Measurements from ENCODE around the gene EXOC3. TPM values are rescaled to one million over a fixed set of nuclear protein-coding genes. Genes with fewer than 3 reads are reported as not detected.

Gene EXOC3
- total and polyA plus RNA-seq, 2 of the 8 experiments (the other 6 are each of a cell fraction or from before 2014, with no cell fraction given): 14.4 to 30.0 TPM

DNA sequence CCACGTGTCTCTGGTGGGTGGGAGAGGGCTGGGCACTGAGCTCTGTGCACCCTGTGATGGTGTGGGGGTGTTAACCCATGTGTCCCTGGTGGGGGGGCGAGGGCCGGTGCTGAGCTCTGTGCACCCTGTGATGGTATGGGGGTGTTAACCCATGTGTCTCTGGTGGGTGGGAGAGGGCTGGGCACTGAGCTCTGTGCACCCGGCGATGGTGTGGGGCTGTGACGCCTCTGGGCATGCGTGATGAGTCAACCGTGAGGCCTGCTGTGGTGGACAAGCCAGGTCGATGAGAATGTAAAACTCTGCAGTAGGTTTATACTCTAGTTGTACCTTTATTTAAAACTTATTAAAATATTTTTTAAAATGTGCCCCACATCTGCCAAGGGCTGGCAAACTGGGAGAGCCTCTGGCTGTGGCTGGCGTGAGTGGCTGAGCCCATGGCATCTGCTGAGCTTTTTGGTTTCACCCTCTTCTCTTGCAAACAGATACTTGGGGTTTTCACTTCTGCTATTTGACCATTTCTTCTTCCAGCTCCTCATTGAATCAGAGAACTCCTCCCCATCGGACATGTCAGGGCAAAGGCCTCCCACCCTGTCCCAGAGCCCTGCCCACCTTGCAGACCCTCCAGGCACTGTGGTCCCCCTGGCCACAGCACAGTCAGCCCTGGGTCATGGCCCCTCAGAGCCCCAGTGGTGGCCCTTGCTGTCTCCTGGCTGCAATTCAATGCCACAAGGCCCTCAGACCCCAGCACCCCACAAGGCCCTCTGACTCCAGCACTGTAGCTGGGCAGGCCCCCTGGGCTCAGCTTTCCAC lies 18.5 kb upstream of the EXOC3 start:
- H4K5ac ChIP-seq (ENCODE audit: insufficient read length, low read depth, low read length): no peak overlapping the region
- FAIRE-seq (no peak), DNase-seq (ENCODE audit: low read depth in 1 of 2, low spot score in 2 of 2) (no peak)
- no peak overlapping the region; the same call in 1 of the 2 replicates for H3K27ac ChIP-seq (ENCODE audit: low read depth, low read length)
- no peak overlapping the region for H3K9ac ChIP-seq (replicated peaks in 1 of 4; ENCODE audit: extremely low read depth in 1 of 4, low read depth in 3 of 4, low read length in 3 of 4)
- no peak overlapping the region for H3K4me3 ChIP-seq (ENCODE audit: extremely low read depth in 1 of 4, insufficient read depth in 2 of 4, low read depth in 3 of 4, low read length in 4 of 4)
- H3K4me1 ChIP-seq (replicated peaks in 1 of 4; ENCODE audit: control insufficient read depth in 3 of 4, insufficient read depth in 4 of 4, low read length in 3 of 4): peaks cover 0 to 3% (median 1%) of the 10 kb centered on the region in 4 experiments; a peak in 1 of 7 replicates
- H2BK12ac ChIP-seq (ENCODE audit: low read depth, low read length): no peak overlapping the region
- peak overlapping the region; percentile 78; the same call in 1 of the 2 replicates for H2BK5ac ChIP-seq (ENCODE audit: low read depth, low read length)
- H3K18ac ChIP-seq (ENCODE audit: extremely low read depth, low read length): peak overlapping the region; percentile 48
- H3K23ac ChIP-seq (ENCODE audit: insufficient read length): no peak overlapping the region
- H3K9me3 ChIP-seq (ENCODE audit: insufficient read depth in 2 of 2, low read depth in 1 of 2, low read length in 1 of 2): peaks cover 0 to 3% of the 10 kb centered on the region in 2 experiments; a peak in 1 of 4 replicates
- H4K20me1 ChIP-seq (replicated peaks in 1 of 2; ENCODE audit: control insufficient read depth in 1 of 2, insufficient read depth in 2 of 2, low read length in 2 of 2): peaks cover 0 to 4% of the 10 kb centered on the region in 2 experiments
- H3K23me2 ChIP-seq (ENCODE audit: low read depth, low read length): peaks cover 10% of the 10 kb centered on the region; the same call in 1 of the 2 replicates
- ChIA-PET CTCF (ENCODE audit: partially characterized antibody) (interaction anchor here (0.6 to 3.0 kb wide), 11 partner anchors 8 to 108 kb away, joined by 3 to 8 read pairs (median 4); no protein-coding TSS in a partner anchor), POLR2A (ENCODE audit: partially characterized antibody) (no interaction called here)
- H2BK20ac ChIP-seq (ENCODE audit: low read length): no peak overlapping the region
- H3K36me3 ChIP-seq (ENCODE audit: control insufficient read depth in 2 of 4, insufficient read depth in 4 of 4, low read length in 3 of 4): no peaks in the 10 kb centered on the region
- H2BK15ac ChIP-seq (ENCODE audit: low read length): no peak overlapping the region
- no peaks in the 10 kb centered on the region for H3K79me1 ChIP-seq (ENCODE audit: low read depth, low read length)
- H2BK120ac ChIP-seq (replicated peaks; ENCODE audit: low read depth, low read length): peak overlapping the region; percentile 72
- peak overlapping the region; percentile 74 for H4K91ac ChIP-seq (replicated peaks; ENCODE audit: insufficient read length, low read length)
- no peak overlapping the region for H4K8ac ChIP-seq (ENCODE audit: extremely low read depth, insufficient read depth, low read length)
- 83% methylated on average over 9 of the region's 11 CpGs; no CpG with 5 or more reads in 1 of the 2 experiments for WGBS, 2 experiments (ENCODE audit: extremely low coverage in 1 of 2, insufficient coverage in 1 of 2, insufficient read length in 1 of 2, insufficient replicate concordance in 2 of 2, low coverage in 1 of 2, low lambda C conversion rate in 2 of 2, missing lambda C conversion rate in 1 of 2)
- no peaks in the 10 kb centered on the region for H3K27me3 ChIP-seq (replicated peaks in 1 of 4; ENCODE audit: control insufficient read depth in 3 of 4, extremely low read depth in 1 of 4, insufficient read depth in 3 of 4, low read length in 3 of 4)
- H2AK5ac ChIP-seq (ENCODE audit: low read depth, low read length): no peak overlapping the region
- no peak overlapping the region for H2AFZ ChIP-seq (ENCODE audit: low read length)
- H3K14ac ChIP-seq (ENCODE audit: insufficient read length): no peak overlapping the region
- no peak overlapping the region for H3K4ac ChIP-seq (replicated peaks; ENCODE audit: insufficient read length, low read depth, low read length)
- no peak overlapping the region for H3K4me2 ChIP-seq (ENCODE audit: insufficient read depth in 1 of 2, low read depth in 2 of 2, low read length in 2 of 2)
- no peaks in the 10 kb centered on the region for H3K79me2 ChIP-seq (ENCODE audit: control insufficient read depth in 1 of 2, insufficient read depth in 2 of 2, low read length in 2 of 2)
- no peak overlapping the region for H3K56ac ChIP-seq (replicated peaks; ENCODE audit: insufficient read length, low read depth, low read length)
- TF ChIP-seq RNF2 (IDR thresholded peaks at IDR 0.05; ENCODE audit: borderline replicate concordance, low read depth, low read length, missing control alignments, poor library complexity, severe bottlenecking) (no peak), CHD2 (IDR thresholded peaks at IDR 0.05; ENCODE audit: low read length) (no peak), YY1 (IDR thresholded peaks at IDR 0.05; ENCODE audit: low read depth, low read length) (no peak), TEAD4 (IDR thresholded peaks at IDR 0.05; ENCODE audit: low read depth, low read length) (no peak), CHD1 (IDR thresholded peaks at IDR 0.05; ENCODE audit: low read depth, low read length) (no peak)
- TF ChIP-seq, protein P1, sequence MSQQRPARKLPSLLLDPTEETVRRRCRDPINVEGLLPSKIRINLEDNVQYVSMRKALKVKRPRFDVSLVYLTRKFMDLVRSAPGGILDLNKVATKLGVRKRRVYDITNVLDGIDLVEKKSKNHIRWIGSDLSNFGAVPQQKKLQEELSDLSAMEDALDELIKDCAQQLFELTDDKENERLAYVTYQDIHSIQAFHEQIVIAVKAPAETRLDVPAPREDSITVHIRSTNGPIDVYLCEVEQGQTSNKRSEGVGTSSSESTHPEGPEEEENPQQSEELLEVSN (IDR thresholded peaks at IDR 0.05): no peak
- TF ChIP-seq, protein P2, sequence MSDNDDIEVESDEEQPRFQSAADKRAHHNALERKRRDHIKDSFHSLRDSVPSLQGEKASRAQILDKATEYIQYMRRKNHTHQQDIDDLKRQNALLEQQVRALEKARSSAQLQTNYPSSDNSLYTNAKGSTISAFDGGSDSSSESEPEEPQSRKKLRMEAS (IDR thresholded peaks at IDR 0.05): no peak
